Inflammatory macrophage treated with lipopolysaccharide for 4 hours (primary cell): ENCODE measurements around the gene CYSLTR2.
"Not testable (repeated sequence)": the region's sequence is repeated elsewhere in the genome, so short reads cannot be mapped to it uniquely, and the experiment has no call there.

Experiments
- DNase-seq: peaks from one replicate; pipeline ENCODE4 v3.0.0-alpha.2; 2020

CYSLTR2 gene

GRCh38 chr13:48645845-48646244 lies 7.9 kb upstream of the CYSLTR2 start:
- DNase-seq = no peak

GRCh38 chr13:48646791-48647190 lies 6.9 kb upstream of the CYSLTR2 start:
- no peak for DNase-seq

- no peak for DNase-seq
These were observed 6.1 kb upstream of the CYSLTR2 start for GRCh38 chr13:48647625-48648024.

GRCh38 chr13:48648446-48648845 lies 5.3 kb upstream of the CYSLTR2 start:
- DNase-seq = no peak

GRCh38 chr13:48652851-48653471 lies 768 bp upstream of the CYSLTR2 start:
- DNase-seq = peak; percentile 28

GRCh38 chr13:48654511-48654910 lies 782 bp downstream of the CYSLTR2 start:
- DNase-seq = no peak

GRCh38 chr13:48655291-48655690 lies 1.6 kb downstream of the CYSLTR2 start:
- DNase-seq = no peak

- DNase-seq = peak; percentile 39
These were observed 2.9 kb downstream of the CYSLTR2 start for GRCh38 chr13:48656608-48657007.

GRCh38 chr13:48660361-48661076 lies 6.8 kb downstream of the CYSLTR2 start:
- DNase-seq = peak; percentile 93

- DNase-seq = no peak
These were observed 7.4 kb downstream of the CYSLTR2 start for GRCh38 chr13:48661107-48661506.

- DNase-seq = peak; percentile 80
These were observed 8.5 kb downstream of the CYSLTR2 start for GRCh38 chr13:48662226-48662625.

- DNase-seq = no peak
These were observed 13.4 kb downstream of the CYSLTR2 start for GRCh38 chr13:48667136-48667535.

- not testable (repeated sequence) for DNase-seq
These were observed 17.7 kb downstream of the CYSLTR2 start for GRCh38 chr13:48671421-48671820.

- no peak for DNase-seq
These were observed 21.5 kb downstream of the CYSLTR2 start for GRCh38 chr13:48675247-48675646.

GRCh38 chr13:48678316-48678715 lies 24.6 kb downstream of the CYSLTR2 start:
- DNase-seq = no peak

GRCh38 chr13:48679941-48680680 lies 26.4 kb downstream of the CYSLTR2 start:
- DNase-seq = no peak

- peak; percentile 19 for DNase-seq
These were observed 27.1 kb downstream of the CYSLTR2 start for GRCh38 chr13:48680756-48681392.

- DNase-seq = no peak
These were observed 28.2 kb downstream of the CYSLTR2 start for GRCh38 chr13:48681905-48682304.

GRCh38 chr13:48682436-48682835 lies 28.7 kb downstream of the CYSLTR2 start:
- peak; percentile 79 for DNase-seq

- peak; percentile 28 for DNase-seq
These were observed 33.0 kb downstream of the CYSLTR2 start for GRCh38 chr13:48686636-48687210.

GRCh38 chr13:48687249-48687648 lies 33.5 kb downstream of the CYSLTR2 start:
- no peak for DNase-seq

GRCh38 chr13:48693998-48694397 lies 40.3 kb downstream of the CYSLTR2 start:
- DNase-seq = no peak

- no peak for DNase-seq
These were observed 42.0 kb downstream of the CYSLTR2 start for GRCh38 chr13:48695776-48696175.
